Suprapubic skin (tissue), 4 donors: Measurements from ENCODE around the gene BNC2.
"Not testable (repeated sequence)": the region's sequence is repeated elsewhere in the genome, so short reads cannot be mapped to it uniquely, and the experiment has no call there.

Experiments
- EP300 ChIP-seq: sonication (generic); formaldehyde crosslinking; IDR thresholded peaks from one replicate; pipeline ENCODE4 v1.6.1; 2017; ENCODE audit warnings: antibody characterized with exemption
- POLR2A ChIP-seq, 2 donors: fragments of 450-650 bp; IDR thresholded peaks; one replicate each; pipeline ENCODE4 v1.6.1; 2017; ENCODE audit warnings: antibody characterized with exemption in 2 of 2, mild to moderate bottlenecking in 2 of 2, moderate library complexity in 2 of 2
- POLR2AphosphoS5 ChIP-seq, 3 donors: sonication (generic); formaldehyde crosslinking; IDR thresholded peaks; one replicate each; pipeline ENCODE4 v1.6.1; 2017; ENCODE audit warnings: antibody characterized with exemption in 3 of 3
- TF ChIP-seq, protein P1 (sequence below), 2 donors: fragments of 200-600 bp in 1 of 2; fragments of 450-650 bp in 1 of 2; sonication (generic) in 1 of 2; IDR thresholded peaks; one replicate each; pipeline ENCODE4 v1.5.1; 2016 to 2019; ENCODE audit warnings: antibody characterized with exemption in 2 of 2, mild to moderate bottlenecking in 1 of 2, moderate library complexity in 1 of 2

GRCh38 chr9:16480584-16480983, 389.9 kb downstream of the BNC2 start:
- TF ChIP-seq, protein P1, sequence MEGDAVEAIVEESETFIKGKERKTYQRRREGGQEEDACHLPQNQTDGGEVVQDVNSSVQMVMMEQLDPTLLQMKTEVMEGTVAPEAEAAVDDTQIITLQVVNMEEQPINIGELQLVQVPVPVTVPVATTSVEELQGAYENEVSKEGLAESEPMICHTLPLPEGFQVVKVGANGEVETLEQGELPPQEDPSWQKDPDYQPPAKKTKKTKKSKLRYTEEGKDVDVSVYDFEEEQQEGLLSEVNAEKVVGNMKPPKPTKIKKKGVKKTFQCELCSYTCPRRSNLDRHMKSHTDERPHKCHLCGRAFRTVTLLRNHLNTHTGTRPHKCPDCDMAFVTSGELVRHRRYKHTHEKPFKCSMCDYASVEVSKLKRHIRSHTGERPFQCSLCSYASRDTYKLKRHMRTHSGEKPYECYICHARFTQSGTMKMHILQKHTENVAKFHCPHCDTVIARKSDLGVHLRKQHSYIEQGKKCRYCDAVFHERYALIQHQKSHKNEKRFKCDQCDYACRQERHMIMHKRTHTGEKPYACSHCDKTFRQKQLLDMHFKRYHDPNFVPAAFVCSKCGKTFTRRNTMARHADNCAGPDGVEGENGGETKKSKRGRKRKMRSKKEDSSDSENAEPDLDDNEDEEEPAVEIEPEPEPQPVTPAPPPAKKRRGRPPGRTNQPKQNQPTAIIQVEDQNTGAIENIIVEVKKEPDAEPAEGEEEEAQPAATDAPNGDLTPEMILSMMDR (IDR thresholded peaks at IDR 0.05): not testable (repeated sequence)
- TF ChIP-seq POLR2A (IDR thresholded peaks at IDR 0.05); POLR2AphosphoS5 (IDR thresholded peaks at IDR 0.05); EP300: not testable (repeated sequence)
